Uterus (tissue), 2 donors: ENCODE measurements around the gene DLGAP1.

Experiments used
- POLR2A ChIP-seq, 2 donors: fragments of 450-650 bp; IDR thresholded peaks; one replicate each; pipeline ENCODE4 v1.6.1; 2016; ENCODE audit warnings: antibody characterized with exemption in 2 of 2, mild to moderate bottlenecking in 1 of 2, moderate library complexity in 1 of 2
- TF ChIP-seq, protein P1 (sequence below), 4 experiments: fragments of 200-600 bp in 2 of 4; fragments of 450-650 bp in 2 of 4; sonication (generic) in 2 of 4; IDR thresholded peaks; one replicate each; pipeline ENCODE4 v1.5.1; 2016 to 2019; ENCODE audit warnings: antibody characterized with exemption in 4 of 4, mild to moderate bottlenecking in 2 of 4, moderate library complexity in 1 of 4

DNA sequence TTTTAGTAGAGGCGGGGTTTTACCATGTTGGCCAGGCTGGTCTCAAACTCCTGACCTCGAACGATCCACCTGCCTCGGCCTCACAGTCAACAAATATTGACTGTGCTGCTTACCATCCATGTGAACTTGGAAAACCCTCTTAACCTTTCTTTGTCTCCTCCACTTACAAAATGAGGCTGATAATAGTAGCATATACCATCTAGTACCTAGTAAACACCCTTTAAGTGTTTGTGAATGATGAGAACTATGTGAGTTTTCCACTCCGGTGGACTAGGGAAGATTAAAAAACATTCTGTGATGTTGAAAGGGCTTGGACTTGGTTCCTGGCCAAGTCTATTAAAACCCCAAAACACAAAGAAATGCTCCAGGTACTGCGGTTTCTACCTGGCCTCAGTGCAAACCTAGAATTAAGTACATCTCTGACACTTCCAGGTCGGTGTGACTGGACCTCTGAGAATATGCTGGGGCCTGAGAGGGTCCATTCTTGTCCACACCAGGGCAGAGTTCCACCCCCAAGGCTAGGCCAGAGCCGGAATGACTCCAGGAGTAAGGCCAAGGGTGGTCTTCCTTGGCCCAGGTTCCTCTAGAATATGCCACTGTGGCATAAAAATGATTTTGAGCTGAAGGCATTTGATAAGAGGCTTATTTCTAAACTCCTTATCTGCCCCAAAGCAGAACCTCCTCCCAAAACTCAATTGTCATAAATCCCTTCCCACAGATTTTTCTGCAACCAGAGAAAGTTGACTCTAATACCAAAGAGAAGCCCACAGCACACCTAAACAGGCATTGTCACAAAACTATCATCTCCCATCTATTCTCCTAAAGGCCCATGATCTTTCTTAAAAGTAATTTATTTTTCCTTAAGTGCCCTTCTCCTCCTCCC, 787.6 kb downstream of the DLGAP1 start:
- TF ChIP-seq, protein P1, sequence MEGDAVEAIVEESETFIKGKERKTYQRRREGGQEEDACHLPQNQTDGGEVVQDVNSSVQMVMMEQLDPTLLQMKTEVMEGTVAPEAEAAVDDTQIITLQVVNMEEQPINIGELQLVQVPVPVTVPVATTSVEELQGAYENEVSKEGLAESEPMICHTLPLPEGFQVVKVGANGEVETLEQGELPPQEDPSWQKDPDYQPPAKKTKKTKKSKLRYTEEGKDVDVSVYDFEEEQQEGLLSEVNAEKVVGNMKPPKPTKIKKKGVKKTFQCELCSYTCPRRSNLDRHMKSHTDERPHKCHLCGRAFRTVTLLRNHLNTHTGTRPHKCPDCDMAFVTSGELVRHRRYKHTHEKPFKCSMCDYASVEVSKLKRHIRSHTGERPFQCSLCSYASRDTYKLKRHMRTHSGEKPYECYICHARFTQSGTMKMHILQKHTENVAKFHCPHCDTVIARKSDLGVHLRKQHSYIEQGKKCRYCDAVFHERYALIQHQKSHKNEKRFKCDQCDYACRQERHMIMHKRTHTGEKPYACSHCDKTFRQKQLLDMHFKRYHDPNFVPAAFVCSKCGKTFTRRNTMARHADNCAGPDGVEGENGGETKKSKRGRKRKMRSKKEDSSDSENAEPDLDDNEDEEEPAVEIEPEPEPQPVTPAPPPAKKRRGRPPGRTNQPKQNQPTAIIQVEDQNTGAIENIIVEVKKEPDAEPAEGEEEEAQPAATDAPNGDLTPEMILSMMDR (IDR thresholded peaks at IDR 0.05): no peak
- no peak for TF ChIP-seq POLR2A (IDR thresholded peaks at IDR 0.05)
